Activated CD4-positive, alpha-beta memory T cell treated with anti-CD3 and anti-CD28 coated beads, Interleukin-2, amount 10 ng/mL, durations not matched to agents 7 days and 5 days (primary cell): ENCODE results near the gene AMH. TPM values are rescaled to one million over a fixed set of nuclear protein-coding genes. Genes with fewer than 3 reads are reported as not detected.

Source experiments
- CTCF ChIA-PET: fragments of 350-600 bp; sonication (Branson Sonifier 250); formaldehyde crosslinking; loops from one replicate; lab custom pipeline; 2021; ENCODE audit warnings: antibody characterized with exemption, inconsistent platforms; lab: Charles Lee
- POLR2A ChIA-PET: fragments of 350-600 bp; sonication (Branson Sonifier 250); formaldehyde crosslinking; loops from one replicate; lab custom pipeline; 2021; ENCODE audit warnings: antibody characterized with exemption; lab: Charles Lee
- DNase-seq: peaks from one replicate; pipeline ENCODE4 v3.0.0-alpha.2; 2020
- H3K27ac Mint-ChIP-seq: one replicate; pipeline ENCODE4 v1.8.0; 2021; ENCODE audit warnings: mild to moderate bottlenecking, mixed read lengths
- H3K27me3 Mint-ChIP-seq: one replicate; pipeline ENCODE4 v1.8.0; 2021; ENCODE audit warnings: mixed read lengths
- H3K36me3 Mint-ChIP-seq: one replicate; pipeline ENCODE4 v1.8.0; 2021; ENCODE audit warnings: low read depth, mixed read lengths
- H3K4me1 Mint-ChIP-seq: one replicate; pipeline ENCODE4 v1.8.0; 2021; ENCODE audit warnings: mixed read lengths
- H3K4me3 Mint-ChIP-seq: one replicate; pipeline ENCODE4 v1.8.0; 2021; ENCODE audit warnings: mild to moderate bottlenecking, mixed read lengths
- H3K9me3 Mint-ChIP-seq: one replicate; pipeline ENCODE4 v1.8.0; 2021; ENCODE audit warnings: mixed read lengths
- total RNA-seq, 2 experiments: library from RNA; stranded (reverse); gene quantifications; one replicate each; pipeline ENCODE4 v1.2.3, GENCODE V29; 2021

The AMH gene
- total RNA-seq, 2 experiments from 2014 or later = 4.6 to 7.6 TPM

DNA sequence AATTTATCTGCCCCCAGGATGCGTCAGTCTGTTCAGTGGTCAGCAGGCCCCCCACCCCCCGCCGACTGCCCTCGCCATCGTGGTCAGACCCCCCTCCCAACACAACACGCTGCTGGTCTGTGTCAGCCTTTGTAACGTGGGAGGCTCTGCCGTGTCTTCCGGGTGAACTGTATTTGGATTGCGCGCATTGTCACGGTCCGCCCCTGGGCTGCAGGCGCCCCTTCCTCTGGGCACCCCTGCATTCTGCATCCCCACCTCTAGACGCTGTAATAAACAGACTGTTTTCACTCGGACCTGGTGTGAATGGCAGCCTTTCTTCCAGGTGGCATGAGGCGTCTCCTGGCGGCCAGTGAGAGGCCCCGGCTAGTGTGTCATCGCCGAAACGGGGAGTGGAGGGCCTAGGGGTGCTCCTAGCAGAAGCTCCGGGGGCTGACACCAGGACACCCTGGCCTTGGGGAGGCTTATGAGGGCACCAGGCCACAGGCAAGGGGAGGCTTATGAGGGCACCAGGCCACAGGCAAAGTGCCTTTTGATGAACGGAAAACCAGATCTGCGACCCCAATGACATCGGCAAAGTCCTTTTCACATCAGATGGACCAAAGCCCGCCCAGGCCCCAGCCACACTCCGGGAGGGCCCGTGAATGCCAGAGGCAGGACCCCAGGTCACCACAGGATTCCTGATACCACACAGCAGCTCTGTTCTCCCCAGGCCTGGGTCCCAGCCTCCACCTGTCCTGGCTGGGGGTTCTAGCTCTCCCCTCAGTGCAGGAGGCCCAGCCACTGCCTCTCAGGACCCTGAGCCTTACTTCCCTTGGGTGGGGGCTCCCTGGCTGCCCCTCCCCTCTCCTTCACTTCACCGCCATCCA lies 16.6 kb upstream of the AMH start:
- Mint-ChIP-seq H3K9me3 (no peaks in the 10 kb centered on the region), H3K27me3 (no peaks in the 10 kb centered on the region), H3K36me3 (peaks cover 34% of the 10 kb centered on the region), H3K27ac (peak overlapping the region; percentile 44), H3K4me1 (peaks cover 31% of the 10 kb centered on the region), H3K4me3 (no peak overlapping the region)
- CTCF ChIA-PET = no interaction called here
- POLR2A ChIA-PET = interaction anchor here (1.0 to 1.1 kb wide), 2 partner anchors 16 to 95 kb away, joined by 3 read pairs; no protein-coding TSS in a partner anchor
- DNase-seq = no peak

DNA sequence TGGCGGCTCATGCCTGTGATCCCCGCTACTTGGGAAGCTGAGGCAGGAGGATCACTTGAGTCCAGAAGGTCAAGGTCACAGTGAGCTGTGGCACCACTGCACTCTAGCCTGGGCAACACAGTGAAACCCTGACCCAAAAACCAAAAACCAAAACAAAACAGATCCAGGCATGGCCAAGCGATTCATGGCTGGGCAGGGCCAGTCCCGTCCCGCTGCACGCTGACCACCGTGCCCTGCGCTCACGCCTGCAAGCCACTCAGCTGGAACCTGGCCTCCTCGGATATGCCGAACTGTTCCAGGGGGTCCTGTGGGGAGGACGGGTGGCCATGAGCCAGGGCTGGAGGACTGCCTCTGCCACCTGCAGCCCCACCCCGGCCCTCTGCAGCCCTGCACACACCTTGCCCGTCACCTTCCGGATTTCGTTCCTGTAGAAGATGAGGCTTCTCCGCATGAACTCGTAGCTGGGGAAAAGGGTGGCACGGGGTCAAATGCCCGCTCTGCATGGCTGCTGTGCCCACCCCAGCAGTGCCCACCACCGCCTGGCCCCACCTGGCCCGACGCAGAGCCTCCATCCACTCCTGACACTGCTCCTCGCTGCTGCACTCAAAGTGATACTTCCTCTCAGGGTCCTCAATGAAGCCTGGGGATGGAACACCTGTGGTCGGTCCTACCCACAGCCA lies 15.4 kb upstream of the AMH start:
- CTCF ChIA-PET = interaction anchor here (0.6 to 2.8 kb wide), 5 partner anchors 26 to 82 kb away, joined by 3 to 14 read pairs (median 3); partner anchors contain the start of genes AP3D1 and DOT1L
- DNase-seq = no peak

DNA sequence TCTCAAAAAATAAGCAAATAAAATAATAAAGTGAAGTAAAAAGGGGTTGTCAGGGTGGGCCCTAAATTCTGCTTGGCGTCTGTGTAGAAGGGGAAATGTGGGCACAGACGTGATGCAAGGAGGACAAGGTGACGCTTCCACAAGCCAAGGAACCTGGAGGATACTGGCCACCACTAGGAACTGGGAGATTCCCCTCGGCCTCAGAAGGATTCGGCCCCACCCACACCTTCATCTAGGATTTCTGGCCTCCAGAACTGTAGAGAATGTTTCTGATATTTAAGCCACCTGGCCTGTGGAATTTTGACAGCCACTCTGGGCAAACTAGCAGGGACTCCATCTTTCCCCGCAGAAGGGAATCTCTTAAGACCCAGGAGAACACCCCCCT lies 14.1 kb upstream of the AMH start:
- no peak for DNase-seq
- H3K9me3 Mint-ChIP-seq = no peaks in the 10 kb centered on the region
- H3K4me3 Mint-ChIP-seq = peak overlapping the region; percentile 94
- H3K27ac Mint-ChIP-seq = peak overlapping the region; percentile 86
- ChIA-PET CTCF (interaction anchor here (1.0 to 2.8 kb wide), 5 partner anchors 24 to 83 kb away, joined by 3 to 14 read pairs (median 10); partner anchors contain the start of gene AP3D1), POLR2A (interaction anchor here (0.9 to 2.5 kb wide), 13 partner anchors 9 to 386 kb away, joined by 3 to 14 read pairs (median 5); partner anchors contain the start of genes DOT1L, LSM7, SPPL2B and TIMM13)
- H3K4me1 Mint-ChIP-seq = peaks cover 55% of the 10 kb centered on the region
- no peaks in the 10 kb centered on the region for H3K27me3 Mint-ChIP-seq
- peaks cover 46% of the 10 kb centered on the region for H3K36me3 Mint-ChIP-seq

More for the DNA sequence above, 15.4 kb upstream of the AMH start:
- POLR2A ChIA-PET = interaction anchor here (0.8 to 2.5 kb wide), 5 partner anchors 12 to 55 kb away, joined by 3 to 14 read pairs (median 3); no protein-coding TSS in a partner anchor
- Mint-ChIP-seq H3K36me3 (peaks cover 46% of the 10 kb centered on the region), H3K9me3 (no peaks in the 10 kb centered on the region), H3K27ac (peak overlapping the region; percentile 2), H3K4me1 (peaks cover 43% of the 10 kb centered on the region), H3K4me3 (peak overlapping the region; percentile 94), H3K27me3 (no peaks in the 10 kb centered on the region)

DNA sequence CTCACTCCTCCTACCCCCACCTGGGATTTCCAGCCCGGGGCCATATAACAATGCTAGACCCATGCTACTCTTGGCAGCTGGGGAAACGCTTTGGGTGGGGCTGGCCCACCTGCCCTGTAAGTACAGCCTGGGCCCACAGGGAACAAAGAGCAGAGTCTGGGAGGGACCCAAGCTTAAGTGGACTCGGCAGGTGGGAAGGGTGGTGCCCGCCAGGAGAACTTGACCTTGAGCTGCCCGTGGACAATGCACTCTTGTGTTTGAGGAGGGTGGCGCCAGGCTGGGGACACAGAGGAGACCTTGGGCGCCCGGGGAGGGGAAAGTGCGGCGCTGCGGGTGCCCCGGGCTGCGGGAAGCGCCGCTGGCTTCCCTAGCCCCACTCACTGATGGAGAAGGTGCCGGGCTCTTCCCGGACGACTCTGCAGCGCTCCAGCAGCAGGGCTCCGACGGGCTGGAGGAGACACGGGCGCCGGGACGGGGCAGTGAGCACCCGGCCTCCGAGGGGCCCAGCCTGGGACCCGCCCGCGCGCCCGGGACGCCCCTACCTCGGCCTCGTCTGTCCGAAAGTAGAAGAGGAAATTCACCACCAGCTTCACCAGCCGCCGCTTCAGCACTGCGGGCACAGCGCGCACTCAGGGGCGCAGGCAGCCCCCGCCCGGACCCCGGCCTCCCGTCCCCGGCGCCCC lies 13.6 kb upstream of the AMH start:
- H3K9me3 Mint-ChIP-seq = no peaks in the 10 kb centered on the region
- no peak for DNase-seq

DNA sequence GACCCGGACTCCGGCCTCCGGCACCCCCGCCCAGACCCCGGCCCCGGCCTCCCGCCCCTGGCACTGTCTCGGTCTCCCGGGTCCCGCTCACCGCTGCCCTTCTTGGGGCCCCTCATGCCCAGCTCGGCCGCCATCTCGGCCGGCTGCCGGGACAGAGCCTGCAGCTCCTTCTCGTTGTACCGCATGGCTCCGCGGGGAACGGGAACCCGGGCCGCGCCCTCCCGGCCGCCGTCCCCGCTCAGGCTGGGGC lies 13.1 kb upstream of the AMH start:
- no peak for DNase-seq
- peaks cover 63% of the 10 kb centered on the region for H3K4me1 Mint-ChIP-seq
- ChIA-PET CTCF (interaction anchor here (0.6 to 2.8 kb wide), 8 partner anchors 23 to 372 kb away, joined by 3 to 14 read pairs (median 4); partner anchors contain the start of gene AP3D1), POLR2A (interaction anchor here (0.6 to 2.5 kb wide), 14 partner anchors 10 to 363 kb away, joined by 3 to 14 read pairs (median 5); partner anchors contain the start of genes DOT1L, GADD45B, LSM7 and SPPL2B)
- peak overlapping the region; percentile 94 for H3K4me3 Mint-ChIP-seq
- H3K27ac Mint-ChIP-seq = peak overlapping the region; percentile 96
- H3K27me3 Mint-ChIP-seq = no peaks in the 10 kb centered on the region
- peaks cover 48% of the 10 kb centered on the region for H3K36me3 Mint-ChIP-seq
- H3K9me3 Mint-ChIP-seq = no peaks in the 10 kb centered on the region

More for the DNA sequence above, 13.6 kb upstream of the AMH start:
- Mint-ChIP-seq H3K4me1 (peaks cover 59% of the 10 kb centered on the region), H3K4me3 (peak overlapping the region; percentile 94), H3K27ac (peak overlapping the region; percentile 86), H3K36me3 (peaks cover 45% of the 10 kb centered on the region), H3K27me3 (no peaks in the 10 kb centered on the region)
- ChIA-PET POLR2A (interaction anchor here (0.6 to 2.5 kb wide), 17 partner anchors 9 to 385 kb away, joined by 3 to 14 read pairs (median 5); partner anchors contain the start of genes DOT1L, GADD45B, LSM7 and SPPL2B), CTCF (interaction anchor here (0.6 to 2.8 kb wide), 8 partner anchors 24 to 371 kb away, joined by 3 to 14 read pairs (median 4); partner anchors contain the start of gene AP3D1)

DNA sequence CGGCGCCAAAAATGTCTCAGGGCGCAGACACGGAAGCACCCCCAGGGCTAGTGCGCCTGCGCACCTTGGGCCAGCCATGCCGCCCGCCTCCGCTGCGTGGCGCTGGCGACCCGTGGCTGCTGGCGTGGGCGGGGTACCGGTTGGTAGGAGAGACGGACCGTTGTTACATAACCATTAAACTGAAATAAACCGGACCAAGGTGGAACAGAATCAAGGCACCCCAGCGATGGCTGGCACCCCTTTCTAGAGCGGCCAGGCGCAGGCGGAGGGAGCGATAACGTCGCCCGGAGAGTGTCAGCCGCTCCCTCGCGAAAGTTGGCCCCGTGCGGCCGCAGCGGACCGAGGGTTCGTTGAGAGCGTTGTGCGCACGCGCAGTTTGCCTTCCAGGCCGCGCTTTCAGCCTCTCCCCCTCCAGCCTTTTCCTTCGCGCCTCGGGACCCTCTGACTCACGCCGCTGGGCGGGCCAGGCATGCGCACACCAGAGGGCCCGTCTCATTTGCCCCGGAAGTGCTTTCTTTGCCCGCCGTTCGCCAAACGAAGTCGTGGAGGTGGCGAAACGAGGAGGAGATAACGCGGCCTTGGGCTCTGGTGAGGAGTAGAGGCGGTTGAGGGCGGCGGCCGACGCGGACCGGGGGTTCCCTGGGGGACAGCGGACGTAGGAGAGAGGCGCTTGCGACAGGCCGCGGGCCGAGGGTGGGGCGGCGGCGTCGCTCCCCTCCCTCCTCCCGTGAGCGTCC lies 12.6 kb upstream of the AMH start, which contains the start of the genes PLEKHJ1 and SF3A2:
Gene PLEKHJ1, minus strand, starts transcription at position 16 of the 737 bp plus-strand sequence. CDS start 81 bp downstream, outside the sequence.
Gene SF3A2, plus strand, starts transcription at position 511 of the 737 bp plus-strand sequence. CDS start 6,595 bp downstream, outside the sequence.
- CTCF ChIA-PET = interaction anchor here (0.6 to 4.7 kb wide), 11 partner anchors 22 to 372 kb away, joined by 3 to 46 read pairs (median 8); partner anchors contain the start of gene AP3D1
- POLR2A ChIA-PET = interaction anchor here (0.6 to 4.9 kb wide), 16 partner anchors 10 to 363 kb away, joined by 3 to 114 read pairs (median 6); partner anchors contain the start of genes AMH, DOT1L, GADD45B and LSM7
- Mint-ChIP-seq H3K27me3 (no peaks in the 10 kb centered on the region), H3K4me1 (peaks cover 68% of the 10 kb centered on the region), H3K4me3 (peak within 1 kb of the TSS; percentile 94), H3K9me3 (no peaks in the 10 kb centered on the region), H3K27ac (peak within 1 kb of the TSS; percentile 96), H3K36me3 (peaks cover 50% of the 10 kb centered on the region)
- DNase-seq = peak; percentile 98

DNA sequence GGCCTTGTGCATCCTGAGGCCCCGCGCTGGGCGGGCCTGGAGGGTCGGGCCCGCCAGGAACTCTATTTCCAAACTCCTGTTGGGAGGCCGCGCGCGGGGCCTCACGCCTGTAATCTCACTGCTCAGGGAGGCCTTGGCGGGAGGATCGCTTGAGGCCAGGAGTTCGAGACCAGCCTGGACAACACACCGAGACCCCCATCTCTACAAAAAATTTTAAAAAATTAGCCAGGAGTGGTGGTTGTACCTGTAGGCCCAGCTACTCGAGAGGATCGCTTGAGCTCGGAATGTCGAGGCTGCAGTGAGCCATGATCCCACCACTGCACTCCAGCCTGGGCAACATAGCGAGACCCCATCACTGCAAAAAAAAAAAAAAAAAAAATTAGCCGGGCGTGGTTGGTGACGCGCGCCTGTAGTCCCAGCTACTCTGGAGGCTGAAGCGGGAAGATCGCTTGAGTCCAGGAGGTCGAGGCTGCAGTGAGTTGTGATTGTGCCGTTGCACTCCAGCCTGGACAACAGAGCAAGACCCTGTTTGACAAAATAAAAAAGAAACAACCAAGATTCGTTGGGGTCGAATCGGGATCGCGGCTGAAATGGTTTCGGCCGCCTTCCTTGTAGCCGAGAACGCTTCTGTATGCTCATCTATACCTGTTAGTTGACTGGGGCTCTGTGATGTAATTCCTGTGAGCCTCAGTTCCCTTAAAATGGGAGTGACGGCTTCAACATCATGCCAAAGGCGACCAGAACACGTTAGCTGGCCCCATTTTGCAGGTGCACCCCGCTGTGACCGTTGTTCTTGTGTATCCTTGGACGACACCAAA lies 11.9 kb upstream of the AMH start:
- no peaks in the 10 kb centered on the region for H3K27me3 Mint-ChIP-seq
- no peak for DNase-seq
- peaks cover 52% of the 10 kb centered on the region for H3K36me3 Mint-ChIP-seq
- peaks cover 73% of the 10 kb centered on the region for H3K4me1 Mint-ChIP-seq
- ChIA-PET POLR2A (interaction anchor here (0.8 to 4.9 kb wide), 10 partner anchors 9 to 239 kb away, joined by 3 to 114 read pairs (median 8); partner anchors contain the start of genes AMH, GADD45B, JSRP1 and TIMM13), CTCF (interaction anchor here (0.6 to 4.7 kb wide), 8 partner anchors 21 to 398 kb away, joined by 3 to 46 read pairs (median 4); no protein-coding TSS in a partner anchor)
- H3K4me3 Mint-ChIP-seq = peak overlapping the region; percentile 94
- H3K27ac Mint-ChIP-seq = peak overlapping the region; percentile 96
- H3K9me3 Mint-ChIP-seq = no peaks in the 10 kb centered on the region

DNA sequence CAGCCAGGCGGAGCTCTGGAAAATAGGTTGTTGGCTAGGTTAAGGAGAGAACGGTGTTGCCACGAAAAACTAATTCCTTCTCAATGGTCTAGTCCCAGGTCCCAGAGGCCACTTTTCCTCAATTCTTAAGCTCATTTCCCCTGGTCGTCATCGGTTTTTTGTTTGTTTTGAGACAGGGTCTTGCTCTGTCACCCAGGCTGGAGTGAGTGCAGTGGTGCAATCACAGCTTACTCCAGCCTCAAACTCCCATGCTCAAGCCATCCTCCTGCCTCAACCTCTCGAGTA lies 11.3 kb upstream of the AMH start:
- DNase-seq = no peak
- H3K27ac Mint-ChIP-seq = peak overlapping the region; percentile 96
- no peaks in the 10 kb centered on the region for H3K9me3 Mint-ChIP-seq
- POLR2A ChIA-PET = interaction anchor here (0.8 to 4.9 kb wide), 11 partner anchors 8 to 239 kb away, joined by 3 to 114 read pairs (median 7); partner anchors contain the start of genes AMH, GADD45B, JSRP1 and TIMM13
- H3K36me3 Mint-ChIP-seq = peaks cover 57% of the 10 kb centered on the region
- no peaks in the 10 kb centered on the region for H3K27me3 Mint-ChIP-seq
- CTCF ChIA-PET = interaction anchor here (0.9 to 4.7 kb wide), 7 partner anchors 20 to 397 kb away, joined by 3 to 46 read pairs (median 4); no protein-coding TSS in a partner anchor
- peaks cover 74% of the 10 kb centered on the region for H3K4me1 Mint-ChIP-seq
- peak overlapping the region; percentile 94 for H3K4me3 Mint-ChIP-seq

DNA sequence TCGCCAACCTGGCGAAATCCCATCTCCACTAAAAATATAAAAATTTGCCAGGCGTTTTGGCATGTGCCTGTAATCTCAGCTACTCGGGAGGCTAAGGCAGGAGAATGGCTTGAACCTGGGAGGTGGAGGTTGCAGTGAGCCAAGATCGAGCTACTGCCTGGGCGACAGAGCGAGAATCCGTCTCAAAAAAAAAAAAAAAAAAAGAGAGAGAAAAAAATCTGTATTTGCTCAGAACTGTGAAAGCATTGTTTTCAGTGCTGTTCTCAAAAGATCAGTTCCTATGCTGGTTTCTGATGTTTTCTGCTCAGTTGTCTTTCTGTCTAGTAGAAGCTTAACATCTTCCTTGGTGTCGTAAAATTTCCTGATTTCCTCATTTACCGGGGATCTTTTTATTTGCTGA lies 9.9 kb upstream of the AMH start:
- no peaks in the 10 kb centered on the region for H3K9me3 Mint-ChIP-seq
- DNase-seq = no peak
- CTCF ChIA-PET = interaction anchor here (0.6 to 4.7 kb wide), 12 partner anchors 15 to 311 kb away, joined by 3 to 46 read pairs (median 4); no protein-coding TSS in a partner anchor
- peaks cover 66% of the 10 kb centered on the region for H3K4me1 Mint-ChIP-seq
- peaks cover 56% of the 10 kb centered on the region for H3K36me3 Mint-ChIP-seq
- POLR2A ChIA-PET = interaction anchor here (0.8 to 4.9 kb wide), 15 partner anchors 10 to 342 kb away, joined by 3 to 114 read pairs (median 7); partner anchors contain the start of genes AMH, DOT1L, GADD45B and LSM7
- peak overlapping the region; percentile 96 for H3K27ac Mint-ChIP-seq
- peak overlapping the region; percentile 94 for H3K4me3 Mint-ChIP-seq
- H3K27me3 Mint-ChIP-seq = no peaks in the 10 kb centered on the region
